Measurements from ENCODE around the gene MAGEB1.

The MAGEB1 gene

GRCh38 chrX:30261012-30261411, 14.1 kb downstream of the MAGEB1 start:
- DNase-seq, result no peak
- H3K4me1 Mint-ChIP-seq (ENCODE audit: low read depth in 2 of 2), result no peaks in the 10 kb centered on the region
- H3K27ac Mint-ChIP-seq, result no peak overlapping the region
- ATAC-seq (replicated peaks), result no peak
- no peaks in the 10 kb centered on the region for H3K27me3 Mint-ChIP-seq
- H3K4me3 Mint-ChIP-seq, result no peak overlapping the region
- H3K36me3 Mint-ChIP-seq (ENCODE audit: insufficient read depth), result no peaks in the 10 kb centered on the region
- peaks cover 0 to 4% of the 10 kb centered on the region in 2 donors for H3K9me3 Mint-ChIP-seq

- Mint-ChIP-seq H3K4me1 (ENCODE audit: low read depth in 2 of 2) (no peaks in the 10 kb centered on the region), H3K9me3 (peaks cover 0 to 2% of the 10 kb centered on the region in 2 donors), H3K27ac (no peak overlapping the region), H3K27me3 (no peaks in the 10 kb centered on the region), H3K4me3 (no peak overlapping the region), H3K36me3 (ENCODE audit: insufficient read depth) (no peaks in the 10 kb centered on the region)
- DNase-seq, result no peak
- ATAC-seq (replicated peaks), result no peak
Observed at GRCh38 chrX:30262763-30263162, 15.8 kb downstream of the MAGEB1 start.

GRCh38 chrX:30270639-30271038, 23.7 kb downstream of the MAGEB1 start:
- DNase-seq, result no peak
- no peak for ATAC-seq (replicated peaks)
- Mint-ChIP-seq H3K36me3 (ENCODE audit: insufficient read depth) (no peaks in the 10 kb centered on the region), H3K9me3 (peaks cover 0 to 8% of the 10 kb centered on the region in 2 donors), H3K27ac (no peak overlapping the region), H3K4me3 (no peak overlapping the region), H3K4me1 (ENCODE audit: low read depth in 2 of 2) (no peaks in the 10 kb centered on the region), H3K27me3 (no peaks in the 10 kb centered on the region)

- Mint-ChIP-seq H3K36me3 (ENCODE audit: insufficient read depth) (no peaks in the 10 kb centered on the region), H3K9me3 (peaks cover 0 to 2% of the 10 kb centered on the region in 2 donors), H3K4me1 (ENCODE audit: low read depth in 2 of 2) (no peaks in the 10 kb centered on the region), H3K27me3 (no peaks in the 10 kb centered on the region), H3K27ac (no peak overlapping the region), H3K4me3 (no peak overlapping the region)
- DNase-seq (no peak), ATAC-seq (replicated peaks) (no peak)
Observed at GRCh38 chrX:30275498-30275897, 28.6 kb downstream of the MAGEB1 start.

GRCh38 chrX:30278365-30278764, 31.4 kb downstream of the MAGEB1 start:
- DNase-seq, result no peak
- H3K36me3 Mint-ChIP-seq (ENCODE audit: insufficient read depth), result no peaks in the 10 kb centered on the region
- H3K4me3 Mint-ChIP-seq, result no peak overlapping the region
- H3K27ac Mint-ChIP-seq, result no peak overlapping the region
- peaks cover 2 to 6% of the 10 kb centered on the region in 2 donors for H3K9me3 Mint-ChIP-seq
- H3K27me3 Mint-ChIP-seq, result no peaks in the 10 kb centered on the region
- no peaks in the 10 kb centered on the region for H3K4me1 Mint-ChIP-seq (ENCODE audit: low read depth in 2 of 2)
- no peak for ATAC-seq (replicated peaks)

- Mint-ChIP-seq H3K27me3 (no peaks in the 10 kb centered on the region), H3K36me3 (ENCODE audit: insufficient read depth) (no peaks in the 10 kb centered on the region), H3K4me3 (no peak overlapping the region), H3K9me3 (peaks cover 4 to 9% of the 10 kb centered on the region in 2 donors), H3K4me1 (ENCODE audit: low read depth in 2 of 2) (no peaks in the 10 kb centered on the region), H3K27ac (no peak overlapping the region)
- no peak for ATAC-seq (replicated peaks)
- no peak for DNase-seq
Observed at GRCh38 chrX:30280428-30280827, 33.5 kb downstream of the MAGEB1 start.

- no peak for DNase-seq
- no peaks in the 10 kb centered on the region for H3K4me1 Mint-ChIP-seq (ENCODE audit: low read depth in 2 of 2)
- no peaks in the 10 kb centered on the region for H3K27me3 Mint-ChIP-seq
- no peak overlapping the region for H3K4me3 Mint-ChIP-seq
- no peaks in the 10 kb centered on the region for H3K36me3 Mint-ChIP-seq (ENCODE audit: insufficient read depth)
- H3K27ac Mint-ChIP-seq, result no peak overlapping the region
- H3K9me3 Mint-ChIP-seq, result peaks cover 4 to 9% of the 10 kb centered on the region in 2 donors
- ATAC-seq (replicated peaks), result no peak
Observed at GRCh38 chrX:30282527-30282926, 35.6 kb downstream of the MAGEB1 start.

GRCh38 chrX:30283456-30284200, 36.7 kb downstream of the MAGEB1 start:
- peaks cover 4 to 9% of the 10 kb centered on the region in 2 donors for H3K9me3 Mint-ChIP-seq
- no peak overlapping the region for H3K27ac Mint-ChIP-seq
- no peaks in the 10 kb centered on the region for H3K4me1 Mint-ChIP-seq (ENCODE audit: low read depth in 2 of 2)
- no peaks in the 10 kb centered on the region for H3K36me3 Mint-ChIP-seq (ENCODE audit: insufficient read depth)
- DNase-seq (no peak), ATAC-seq (replicated peaks) (no peak)
- no peak overlapping the region for H3K4me3 Mint-ChIP-seq
- no peaks in the 10 kb centered on the region for H3K27me3 Mint-ChIP-seq

GRCh38 chrX:30296408-30297254, 49.7 kb downstream of the MAGEB1 start:
- Mint-ChIP-seq H3K9me3 (peaks cover 2 to 8% of the 10 kb centered on the region in 2 donors), H3K4me1 (ENCODE audit: low read depth in 2 of 2) (no peaks in the 10 kb centered on the region), H3K36me3 (ENCODE audit: insufficient read depth) (no peaks in the 10 kb centered on the region), H3K27me3 (no peaks in the 10 kb centered on the region), H3K27ac (no peak overlapping the region), H3K4me3 (no peak overlapping the region)
- DNase-seq (no peak), ATAC-seq (replicated peaks) (no peak)

- Mint-ChIP-seq H3K9me3 (peaks cover 2% of the 10 kb centered on the region in 2 donors), H3K27me3 (no peaks in the 10 kb centered on the region), H3K4me1 (ENCODE audit: low read depth in 2 of 2) (no peaks in the 10 kb centered on the region), H3K4me3 (no peak overlapping the region), H3K36me3 (ENCODE audit: insufficient read depth) (no peaks in the 10 kb centered on the region), H3K27ac (no peak overlapping the region)
- DNase-seq (no peak), ATAC-seq (replicated peaks) (no peak)
Observed at GRCh38 chrX:30301208-30301607, 54.3 kb downstream of the MAGEB1 start.

All from effector memory CD8-positive, alpha-beta T cell (primary cell).